Kidney (tissue), 14 donors: Measurements from ENCODE around the gene DNAJC25. TPM values are rescaled to one million over a fixed set of nuclear protein-coding genes. Genes with fewer than 3 reads are reported as not detected.
"Not testable (repeated sequence)": the region's sequence is repeated elsewhere in the genome, so short reads cannot be mapped to it uniquely, and the experiment has no call there.

ENCODE experiments used
- DNase-seq, 5 donors: peaks; one replicate each; pipeline ENCODE4 v3.0.0-alpha.2; 2013 to 2020
- FAIRE-seq: peaks from 2 replicates; lab custom pipeline; 2012; peaks lifted over from hg19 to GRCh38; lab: Jason Lieb, UNC
- H3K27ac ChIP-seq, 2 donors: one replicate each; pipeline ENCODE4 v1.7.0; 2013; ENCODE audit warnings: low read depth in 2 of 2, low read length in 2 of 2, inconsistent platforms in 1 of 2
- H3K27me3 ChIP-seq: one replicate; pipeline ENCODE4 v1.7.1; 2013; ENCODE audit warnings: low read length, inconsistent platforms; ENCODE audit not compliant: control insufficient read depth, insufficient read depth
- H3K36me3 ChIP-seq, 3 donors: one replicate each; pipeline versions ENCODE4 v1.7.0 to v1.7.1; 2013; ENCODE audit warnings: low read length in 3 of 3, control low read depth in 1 of 3, inconsistent platforms in 1 of 3; ENCODE audit not compliant: insufficient read depth in 3 of 3, control insufficient read depth in 2 of 3
- H3K4me1 ChIP-seq, 3 donors: one replicate each; pipeline versions ENCODE4 v1.7.0 to v1.7.1; 2013; ENCODE audit warnings: low read length in 3 of 3, inconsistent platforms in 1 of 3, low read depth in 1 of 3; ENCODE audit not compliant: control insufficient read depth in 2 of 3, insufficient read depth in 2 of 3
- H3K4me3 ChIP-seq, 3 donors: one replicate each; pipeline versions ENCODE4 v1.7.0 to v1.8.1; 2013; ENCODE audit warnings: low read length in 3 of 3, control low read depth in 1 of 3, inconsistent platforms in 1 of 3
- H3K9ac ChIP-seq, 3 donors: one replicate each; pipeline versions ENCODE4 v1.7.0 to v1.7.1; 2013; ENCODE audit warnings: low read length in 3 of 3, control low read depth in 1 of 3, inconsistent platforms in 1 of 3
- H3K9me3 ChIP-seq, 3 donors: one replicate each; pipeline versions ENCODE4 v1.7.0 to v1.7.1; 2013; ENCODE audit warnings: low read length in 3 of 3, control low read depth in 1 of 3, inconsistent platforms in 1 of 3; ENCODE audit not compliant: control insufficient read depth in 2 of 3, insufficient read depth in 1 of 3
- intact Hi-C: fragments of 100-400 bp; cut with DNase I; formaldehyde crosslinking; loops from one replicate; pipeline ENCODE4 v1.11.1; 2022
- polyA plus RNA-seq: library from polyadenylated mRNA; stranded (reverse); fragments of 350-450 nt; fragmentation: Illumina TruSeq; extraction: RNeasy Lipid Tissue Mini Kit (QIAGEN cat#74804); gene quantifications from one replicate; pipeline ENCODE4 v1.2.3, GENCODE V29; 2014; ENCODE audit warnings: low read depth, low replicate concordance; ENCODE audit not compliant: insufficient read depth
- total RNA-seq: library from RNA; stranded (reverse); fragmentation: NEBNext Ultra II Directional; extraction: Animal tissue kit (Norgen Biotek cat#: 25700); gene quantifications from one replicate; pipeline ENCODE4 v1.2.1, GENCODE V29; 2021
- TF ChIP-seq, protein P1 (sequence below): IDR thresholded peaks from 3 replicates; pipeline ENCODE4 v1.5.1; 2012; ENCODE audit warnings: mild to moderate bottlenecking, moderate library complexity, borderline replicate concordance; ENCODE audit not compliant: insufficient read depth; ENCODE audit errors: extremely low read depth
- donor health status: control.
- donor health status: control.
- donor health status: control.
- donor health status: control.
- donor health status: control.
- donor health status: DM: yes; HTN: yes; CAD: no.
- donor health status: Normal renal cell carcinoma (clear cell type).

DNAJC25 gene
- total and polyA plus RNA-seq, 2 donors from 2014 or later: 8.2 to 13.1 TPM

DNA sequence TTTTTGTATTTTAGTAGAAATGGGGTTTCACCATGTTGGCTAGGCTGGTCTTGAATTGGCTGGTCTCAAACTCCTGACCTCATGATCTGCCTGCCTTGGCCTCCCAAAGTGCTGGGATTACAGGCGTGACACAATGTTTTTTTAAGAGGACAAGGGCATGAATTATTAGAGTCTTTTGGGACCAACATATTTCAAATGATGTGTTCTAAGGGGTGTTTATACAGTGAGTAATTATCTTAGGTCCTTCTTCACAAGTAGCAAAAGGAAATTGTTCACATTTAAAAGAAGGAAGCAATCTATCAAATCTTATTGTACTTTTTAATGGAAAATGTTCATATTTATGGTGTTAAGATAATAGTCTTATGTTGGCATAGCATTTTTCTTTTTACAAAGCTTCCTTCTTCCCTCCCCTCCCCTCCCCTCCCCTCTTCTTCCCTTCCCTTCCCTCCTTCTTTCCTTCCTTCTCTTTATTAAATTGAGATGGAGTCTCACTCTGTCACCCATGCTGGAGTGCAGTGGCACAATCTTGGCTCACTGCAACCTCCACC lies 37.0 kb downstream of the DNAJC25 start:
- no peaks in the 10 kb centered on the region for H3K27me3 ChIP-seq
- TF ChIP-seq, protein P1, sequence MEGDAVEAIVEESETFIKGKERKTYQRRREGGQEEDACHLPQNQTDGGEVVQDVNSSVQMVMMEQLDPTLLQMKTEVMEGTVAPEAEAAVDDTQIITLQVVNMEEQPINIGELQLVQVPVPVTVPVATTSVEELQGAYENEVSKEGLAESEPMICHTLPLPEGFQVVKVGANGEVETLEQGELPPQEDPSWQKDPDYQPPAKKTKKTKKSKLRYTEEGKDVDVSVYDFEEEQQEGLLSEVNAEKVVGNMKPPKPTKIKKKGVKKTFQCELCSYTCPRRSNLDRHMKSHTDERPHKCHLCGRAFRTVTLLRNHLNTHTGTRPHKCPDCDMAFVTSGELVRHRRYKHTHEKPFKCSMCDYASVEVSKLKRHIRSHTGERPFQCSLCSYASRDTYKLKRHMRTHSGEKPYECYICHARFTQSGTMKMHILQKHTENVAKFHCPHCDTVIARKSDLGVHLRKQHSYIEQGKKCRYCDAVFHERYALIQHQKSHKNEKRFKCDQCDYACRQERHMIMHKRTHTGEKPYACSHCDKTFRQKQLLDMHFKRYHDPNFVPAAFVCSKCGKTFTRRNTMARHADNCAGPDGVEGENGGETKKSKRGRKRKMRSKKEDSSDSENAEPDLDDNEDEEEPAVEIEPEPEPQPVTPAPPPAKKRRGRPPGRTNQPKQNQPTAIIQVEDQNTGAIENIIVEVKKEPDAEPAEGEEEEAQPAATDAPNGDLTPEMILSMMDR: no peak
- no peak overlapping the region for H3K9ac ChIP-seq
- H3K36me3 ChIP-seq: peaks cover 0 to 6% (median 0%) of the 10 kb centered on the region in 3 donors
- no peak for FAIRE-seq
- H3K4me1 ChIP-seq: peaks cover 0 to 6% (median 0%) of the 10 kb centered on the region in 3 donors
- H3K4me3 ChIP-seq: no peak overlapping the region
- intact Hi-C loops: no loop called here
- no peak overlapping the region for H3K27ac ChIP-seq
- no peaks in the 10 kb centered on the region for H3K9me3 ChIP-seq
- DNase-seq: no peak

DNA sequence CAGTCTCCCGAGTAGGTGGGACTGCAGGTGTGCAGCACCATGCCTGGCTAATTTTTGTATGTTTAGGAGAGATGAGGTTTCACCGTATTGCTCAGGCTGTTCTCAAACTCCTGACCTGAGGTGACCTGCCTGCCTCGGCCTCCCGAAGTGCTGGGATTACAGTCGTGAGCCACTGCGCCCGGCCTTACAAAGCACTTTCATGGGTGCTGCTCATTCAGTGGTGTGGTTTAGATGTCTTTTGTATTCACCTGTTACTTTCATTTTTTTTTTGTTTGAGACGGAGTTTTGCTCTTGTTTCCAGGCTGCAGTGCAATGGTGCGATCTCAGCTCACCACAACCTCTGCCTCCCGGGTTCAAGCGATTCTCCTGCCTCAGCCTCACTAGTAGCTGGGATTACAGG lies 37.5 kb downstream of the DNAJC25 start:
- H3K27me3 ChIP-seq, intact Hi-C loops, H3K27ac ChIP-seq, H3K4me3 ChIP-seq, H3K36me3 ChIP-seq, H3K9ac ChIP-seq, H3K9me3 ChIP-seq, H3K4me1 ChIP-seq, FAIRE-seq, DNase-seq: not testable (repeated sequence)

DNA sequence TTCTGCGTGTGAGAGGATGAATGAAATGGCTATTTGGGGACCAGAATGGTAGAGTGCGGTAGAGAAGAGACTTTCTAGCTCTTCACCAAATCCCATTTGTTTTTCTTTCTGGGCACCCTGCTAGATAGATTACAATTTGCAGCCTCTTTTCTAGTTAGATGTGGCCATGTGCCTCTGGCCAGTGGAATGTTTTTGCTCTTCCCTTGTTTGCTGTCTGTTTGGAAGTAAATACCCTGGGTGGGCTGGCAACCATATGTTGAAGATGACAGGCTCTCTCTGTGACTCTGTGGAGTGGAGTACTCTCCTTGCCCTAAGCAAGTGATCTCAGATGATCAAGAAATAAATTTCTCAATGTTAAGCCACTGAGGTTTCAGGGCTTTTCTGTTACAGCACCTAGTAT lies 43.2 kb downstream of the DNAJC25 start:
- DNase-seq (no peak), FAIRE-seq (no peak)
- Histone ChIP-seq H3K27ac (no peak overlapping the region), H3K4me1 (no peaks in the 10 kb centered on the region), H3K4me3 (no peak overlapping the region), H3K9ac (no peak overlapping the region), H3K36me3 (no peaks in the 10 kb centered on the region), H3K9me3 (no peaks in the 10 kb centered on the region), H3K27me3 (no peaks in the 10 kb centered on the region)
- intact Hi-C loops: no loop called here
- TF ChIP-seq, protein P1: no peak

DNA sequence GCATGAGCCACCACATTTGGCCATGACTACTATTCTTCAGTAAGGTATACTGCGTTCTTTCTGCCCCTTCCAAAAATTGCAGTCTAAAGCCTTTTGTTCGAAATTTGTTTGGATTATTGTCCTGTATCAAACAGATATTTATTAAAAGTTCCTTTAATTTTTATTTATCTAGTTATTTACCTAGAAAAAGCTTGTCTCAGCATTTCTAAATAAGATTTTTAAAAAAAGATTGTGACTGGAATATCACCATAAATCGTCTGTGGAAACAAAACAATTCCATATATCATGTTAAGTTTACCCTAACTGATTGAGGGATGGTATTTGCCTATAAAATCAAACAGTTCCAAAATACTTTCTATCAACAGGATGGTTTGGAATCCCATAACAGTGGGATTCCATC lies 45.0 kb downstream of the DNAJC25 start:
- DNase-seq: no peak
- no peaks in the 10 kb centered on the region for H3K27me3 ChIP-seq
- H3K4me3 ChIP-seq: no peak overlapping the region
- H3K27ac ChIP-seq: no peak overlapping the region
- H3K9me3 ChIP-seq: no peaks in the 10 kb centered on the region
- no peaks in the 10 kb centered on the region for H3K4me1 ChIP-seq
- TF ChIP-seq, protein P1: no peak
- no peak overlapping the region for H3K9ac ChIP-seq
- H3K36me3 ChIP-seq: no peaks in the 10 kb centered on the region
- intact Hi-C loops: no loop called here
- FAIRE-seq: no peak
